Liver (tissue), 9 donors: ENCODE results near the gene MYO16. TPM values are rescaled to one million over a fixed set of nuclear protein-coding genes. Genes with fewer than 3 reads are reported as not detected.

Experiments
- DNase-seq: peaks from one replicate; pipeline ENCODE4 v3.0.0-alpha.2; 2017; ENCODE audit warnings: low spot score
- H3K27ac ChIP-seq, 2 donors: one replicate each; pipeline ENCODE4 v1.7.0; 2013; ENCODE audit warnings: inconsistent platforms in 2 of 2, low read length in 2 of 2, control low read depth in 1 of 2, low read depth in 1 of 2, mild to moderate bottlenecking in 1 of 2
- H3K27me3 ChIP-seq, 4 donors: one replicate each; pipeline versions ENCODE4 v1.6.1 to v1.7.0; 2013; ENCODE audit warnings: low read length in 3 of 4, inconsistent platforms in 1 of 4, mild to moderate bottlenecking in 1 of 4, moderate library complexity in 1 of 4; ENCODE audit not compliant: control insufficient read depth in 4 of 4, insufficient read depth in 4 of 4
- H3K36me3 ChIP-seq, 4 donors: one replicate each; pipeline versions ENCODE4 v1.6.1 to v1.7.0; 2013; ENCODE audit warnings: low read length in 3 of 4, mild to moderate bottlenecking in 3 of 4, low read depth in 1 of 4, moderate library complexity in 1 of 4; ENCODE audit not compliant: control insufficient read depth in 4 of 4, insufficient read depth in 3 of 4
- H3K4me1 ChIP-seq, 4 donors: one replicate each; pipeline versions ENCODE4 v1.6.1 to v1.7.0; 2013; ENCODE audit warnings: low read length in 3 of 4, mild to moderate bottlenecking in 3 of 4, moderate library complexity in 1 of 4; ENCODE audit not compliant: control insufficient read depth in 4 of 4, insufficient read depth in 4 of 4
- H3K4me3 ChIP-seq, 3 donors: one replicate each; pipeline versions ENCODE4 v1.6.1 to v1.7.0; 2013; ENCODE audit warnings: low read length in 3 of 3, control low read depth in 1 of 3, low read depth in 1 of 3, mild to moderate bottlenecking in 1 of 3
- H3K9ac ChIP-seq, 2 donors: one replicate each; pipeline ENCODE4 v1.7.0; 2013; ENCODE audit warnings: low read length in 2 of 2, mild to moderate bottlenecking in 2 of 2, moderate library complexity in 2 of 2, control low read depth in 1 of 2, low read depth in 1 of 2
- H3K9me3 ChIP-seq, 4 donors: one replicate each; pipeline versions ENCODE4 v1.6.1 to v1.7.0; 2013; ENCODE audit warnings: low read length in 3 of 4; ENCODE audit not compliant: control insufficient read depth in 4 of 4
- EGR1 ChIP-seq, 2 donors: IDR thresholded peaks; 2 replicates each; pipeline ENCODE4 v1.6.1; 2016 to 2018; ENCODE audit warnings: antibody characterized with exemption in 2 of 2, low read depth in 2 of 2
- FOXA1 ChIP-seq: IDR thresholded peaks from 2 replicates; pipeline ENCODE4 v1.6.1; 2016; ENCODE audit warnings: antibody characterized with exemption
- FOXA2 ChIP-seq: IDR thresholded peaks from 2 replicates; pipeline ENCODE4 v1.6.1; 2016; ENCODE audit warnings: antibody characterized with exemption
- GABPA ChIP-seq, 2 donors: IDR thresholded peaks in 1 of 2; conservative IDR thresholded peaks in 1 of 2; 2 replicates each; pipeline ENCODE4 v1.6.1; 2016; ENCODE audit warnings: antibody characterized with exemption in 2 of 2, mild to moderate bottlenecking in 1 of 2, moderate library complexity in 1 of 2
- HNF4A ChIP-seq, 2 donors: conservative IDR thresholded peaks; 2 replicates each; pipeline ENCODE4 v1.6.1; 2016; ENCODE audit warnings: antibody characterized with exemption in 2 of 2, mild to moderate bottlenecking in 2 of 2
- HNF4G ChIP-seq: IDR thresholded peaks from 2 replicates; pipeline ENCODE4 v1.6.1; 2016; ENCODE audit warnings: antibody characterized with exemption
- JUND ChIP-seq, 2 donors: IDR thresholded peaks; 2 replicates each; pipeline ENCODE4 v1.6.1; 2016; ENCODE audit warnings: antibody characterized with exemption in 2 of 2
- RAD21 ChIP-seq, 2 donors: IDR thresholded peaks; 2 replicates each; pipeline ENCODE4 v1.6.1; 2016; ENCODE audit warnings: antibody characterized with exemption in 2 of 2, mild to moderate bottlenecking in 2 of 2
- SP1 ChIP-seq: IDR thresholded peaks from 2 replicates; pipeline ENCODE4 v1.6.1; 2018; ENCODE audit warnings: antibody characterized with exemption, mild to moderate bottlenecking
- TAF1 ChIP-seq: conservative IDR thresholded peaks from 2 replicates; pipeline ENCODE4 v1.6.1; 2016; ENCODE audit warnings: antibody characterized with exemption, mild to moderate bottlenecking
- YY1 ChIP-seq: IDR thresholded peaks from 2 replicates; pipeline ENCODE4 v1.6.1; 2016; ENCODE audit warnings: antibody characterized with exemption, mild to moderate bottlenecking
- WGBS: extraction: QIAGEN DNeasy Blood & Tissue Kit; methylation state at CpG from one replicate; pipeline ENCODE4 v1.1.7; 2013; 5-methylcytosine and 5-hydroxymethylcytosine counted together
- polyA plus RNA-seq, 2 donors: library from polyadenylated mRNA; stranded (reverse) in 1 of 2; unstranded in 1 of 2; fragments of 200-250 nt in 1 of 2; fragments of >200 nt in 1 of 2; fragmentation: Nextera tagmentation in 1 of 2; extraction: Ambion mirVana in 1 of 2; gene quantifications; one replicate each; pipeline versions ENCODE4 v1.2.1 to v1.2.3, GENCODE V29; 2013 to 2015
- total RNA-seq, 2 donors: library from RNA; depleted of rRNA; stranded (reverse); fragments of >200 nt; gene quantifications; one replicate each; pipeline ENCODE4 v1.2.3, GENCODE V29; 2014
- TF ChIP-seq, protein P1 (sequence below): IDR thresholded peaks from 2 replicates; pipeline ENCODE4 v1.6.1; 2016; ENCODE audit warnings: antibody characterized with exemption, mild to moderate bottlenecking
- TF ChIP-seq, protein P2 (sequence below): IDR thresholded peaks from 2 replicates; pipeline ENCODE4 v1.6.1; 2016; ENCODE audit warnings: antibody characterized with exemption
- TF ChIP-seq, protein P3 (sequence below): IDR thresholded peaks from 2 replicates; pipeline ENCODE4 v1.6.1; 2016; ENCODE audit warnings: antibody characterized with exemption
- TF ChIP-seq, protein P4 (sequence below): IDR thresholded peaks from 2 replicates; pipeline ENCODE4 v1.6.1; 2016; ENCODE audit warnings: antibody characterized with exemption
- donor health status: healthy.
- donor health status: healthy.
- donor health status: healthy.
- donor health status: healthy.
- donor health status: healthy.

The MYO16 gene
- total and polyA plus RNA-seq, 4 donors: 0.37 to 1.1 (median 0.68) TPM

DNA sequence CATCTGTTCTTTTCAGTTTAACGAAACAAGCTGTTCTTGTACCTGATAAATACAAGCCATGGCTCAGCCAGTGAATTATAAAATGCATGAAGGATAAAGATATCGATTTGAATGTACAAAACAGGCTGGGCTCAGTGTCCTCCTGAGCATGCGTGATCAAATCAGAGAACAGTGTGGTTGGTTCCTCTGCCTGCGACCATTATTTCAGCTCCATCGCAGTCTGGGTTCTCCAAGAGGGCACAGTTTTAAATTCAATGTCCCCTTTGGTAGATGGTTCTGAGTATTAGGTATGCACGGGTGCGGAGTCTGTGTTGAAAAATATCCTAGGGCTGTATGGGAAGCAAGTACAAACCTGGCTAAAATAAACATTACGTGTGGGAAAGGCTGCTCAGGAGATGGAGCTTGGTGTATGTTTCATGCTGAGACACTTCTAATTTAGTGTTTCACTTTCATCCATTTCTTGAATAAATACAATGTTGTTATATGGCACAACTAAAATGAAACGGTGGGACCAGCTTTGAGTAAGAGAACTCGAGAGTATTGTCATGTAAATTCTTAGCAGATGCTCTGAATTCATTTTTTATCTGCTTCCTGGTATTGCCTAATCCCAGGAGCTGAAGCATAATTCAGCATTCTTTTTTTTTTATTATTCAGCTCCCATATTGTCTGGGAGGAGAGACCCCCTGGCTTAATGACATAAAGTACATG, 458.7 kb downstream of the MYO16 start:
- Histone ChIP-seq H3K27ac (no peak overlapping the region), H3K36me3 (no peaks in the 10 kb centered on the region), H3K27me3 (no peaks in the 10 kb centered on the region), H3K9me3 (no peaks in the 10 kb centered on the region), H3K4me3 (no peak overlapping the region), H3K9ac (no peak overlapping the region), H3K4me1 (no peaks in the 10 kb centered on the region)
- WGBS: 89% methylated on average over 10 of the region's 10 CpGs
- no peak for DNase-seq
- TF ChIP-seq RAD21 (IDR thresholded peaks at IDR 0.05) (no peak), FOXA2 (no peak), HNF4G (no peak), SP1 (no peak), EGR1 (IDR thresholded peaks at IDR 0.05; ENCODE audit: low read depth in 2 of 2) (no peak), TAF1 (no peak)
- TF ChIP-seq, protein P1, sequence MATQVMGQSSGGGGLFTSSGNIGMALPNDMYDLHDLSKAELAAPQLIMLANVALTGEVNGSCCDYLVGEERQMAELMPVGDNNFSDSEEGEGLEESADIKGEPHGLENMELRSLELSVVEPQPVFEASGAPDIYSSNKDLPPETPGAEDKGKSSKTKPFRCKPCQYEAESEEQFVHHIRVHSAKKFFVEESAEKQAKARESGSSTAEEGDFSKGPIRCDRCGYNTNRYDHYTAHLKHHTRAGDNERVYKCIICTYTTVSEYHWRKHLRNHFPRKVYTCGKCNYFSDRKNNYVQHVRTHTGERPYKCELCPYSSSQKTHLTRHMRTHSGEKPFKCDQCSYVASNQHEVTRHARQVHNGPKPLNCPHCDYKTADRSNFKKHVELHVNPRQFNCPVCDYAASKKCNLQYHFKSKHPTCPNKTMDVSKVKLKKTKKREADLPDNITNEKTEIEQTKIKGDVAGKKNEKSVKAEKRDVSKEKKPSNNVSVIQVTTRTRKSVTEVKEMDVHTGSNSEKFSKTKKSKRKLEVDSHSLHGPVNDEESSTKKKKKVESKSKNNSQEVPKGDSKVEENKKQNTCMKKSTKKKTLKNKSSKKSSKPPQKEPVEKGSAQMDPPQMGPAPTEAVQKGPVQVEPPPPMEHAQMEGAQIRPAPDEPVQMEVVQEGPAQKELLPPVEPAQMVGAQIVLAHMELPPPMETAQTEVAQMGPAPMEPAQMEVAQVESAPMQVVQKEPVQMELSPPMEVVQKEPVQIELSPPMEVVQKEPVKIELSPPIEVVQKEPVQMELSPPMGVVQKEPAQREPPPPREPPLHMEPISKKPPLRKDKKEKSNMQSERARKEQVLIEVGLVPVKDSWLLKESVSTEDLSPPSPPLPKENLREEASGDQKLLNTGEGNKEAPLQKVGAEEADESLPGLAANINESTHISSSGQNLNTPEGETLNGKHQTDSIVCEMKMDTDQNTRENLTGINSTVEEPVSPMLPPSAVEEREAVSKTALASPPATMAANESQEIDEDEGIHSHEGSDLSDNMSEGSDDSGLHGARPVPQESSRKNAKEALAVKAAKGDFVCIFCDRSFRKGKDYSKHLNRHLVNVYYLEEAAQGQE: no peak

DNA sequence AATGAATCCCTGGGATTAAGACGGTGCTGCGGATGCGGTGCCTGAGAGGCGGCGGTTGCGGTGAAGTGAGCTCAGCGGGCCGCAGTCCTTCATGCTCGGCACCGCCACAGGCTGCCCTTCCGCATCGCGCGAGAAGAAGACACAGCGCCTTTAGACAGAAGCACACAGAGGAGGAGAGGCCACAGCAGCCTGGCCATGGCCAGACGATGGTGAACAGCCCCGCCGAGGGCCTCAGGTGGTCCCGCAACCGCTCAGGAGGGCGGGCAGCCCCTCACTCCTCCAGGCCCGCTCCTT, 459.2 kb downstream of the MYO16 start:
- TF ChIP-seq, protein P2, sequence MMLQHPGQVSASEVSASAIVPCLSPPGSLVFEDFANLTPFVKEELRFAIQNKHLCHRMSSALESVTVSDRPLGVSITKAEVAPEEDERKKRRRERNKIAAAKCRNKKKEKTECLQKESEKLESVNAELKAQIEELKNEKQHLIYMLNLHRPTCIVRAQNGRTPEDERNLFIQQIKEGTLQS: no peak
- TF ChIP-seq YY1: no peak
- TF ChIP-seq TAF1: no peak
- no peak for TF ChIP-seq FOXA2
- Histone ChIP-seq H3K4me3 (no peak overlapping the region), H3K4me1 (no peaks in the 10 kb centered on the region), H3K9me3 (no peaks in the 10 kb centered on the region), H3K36me3 (no peaks in the 10 kb centered on the region), H3K9ac (no peak overlapping the region), H3K27me3 (no peaks in the 10 kb centered on the region), H3K27ac (no peak overlapping the region)
- DNase-seq: no peak
- 94% methylated on average over 22 of the region's 22 CpGs for WGBS

DNA sequence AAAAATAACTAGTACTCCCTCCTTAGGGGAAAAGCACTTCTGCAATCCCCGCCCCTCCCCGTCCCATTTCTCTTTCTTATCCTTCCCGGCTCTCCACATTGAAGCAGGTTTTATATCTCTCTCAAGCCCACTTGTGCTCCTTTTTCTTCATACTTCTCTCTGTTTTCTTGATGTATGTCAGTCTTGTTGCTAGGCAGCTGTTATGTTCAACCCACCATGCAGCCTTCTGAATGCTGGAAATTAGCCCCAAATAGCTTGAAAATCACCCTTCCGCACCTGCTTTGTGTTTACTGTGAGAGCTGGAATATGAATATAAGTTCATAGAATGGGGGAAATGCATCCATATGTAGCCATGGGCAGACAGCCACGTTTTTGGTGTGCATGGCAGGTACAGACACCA, 461.4 kb downstream of the MYO16 start:
- Histone ChIP-seq H3K9me3 (no peaks in the 10 kb centered on the region), H3K27me3 (no peaks in the 10 kb centered on the region), H3K9ac (no peak overlapping the region), H3K27ac (no peak overlapping the region), H3K4me1 (no peaks in the 10 kb centered on the region), H3K4me3 (no peak overlapping the region), H3K36me3 (no peaks in the 10 kb centered on the region)
- DNase-seq: no peak
- TF ChIP-seq, protein P3, sequence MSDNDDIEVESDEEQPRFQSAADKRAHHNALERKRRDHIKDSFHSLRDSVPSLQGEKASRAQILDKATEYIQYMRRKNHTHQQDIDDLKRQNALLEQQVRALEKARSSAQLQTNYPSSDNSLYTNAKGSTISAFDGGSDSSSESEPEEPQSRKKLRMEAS: no peak
- TF ChIP-seq HNF4G (no peak), YY1 (no peak), EGR1 (IDR thresholded peaks at IDR 0.05; ENCODE audit: low read depth in 2 of 2) (no peak), HNF4A (conservative IDR thresholded peaks at IDR 0.05) (no peak), FOXA1 (no peak), JUND (IDR thresholded peaks at IDR 0.05) (no peak), TAF1 (no peak), GABPA (IDR thresholded peaks at IDR 0.05 in 1 of 2, conservative IDR thresholded peaks at IDR 0.05 in 1 of 2) (no peak)
- TF ChIP-seq, protein P4, sequence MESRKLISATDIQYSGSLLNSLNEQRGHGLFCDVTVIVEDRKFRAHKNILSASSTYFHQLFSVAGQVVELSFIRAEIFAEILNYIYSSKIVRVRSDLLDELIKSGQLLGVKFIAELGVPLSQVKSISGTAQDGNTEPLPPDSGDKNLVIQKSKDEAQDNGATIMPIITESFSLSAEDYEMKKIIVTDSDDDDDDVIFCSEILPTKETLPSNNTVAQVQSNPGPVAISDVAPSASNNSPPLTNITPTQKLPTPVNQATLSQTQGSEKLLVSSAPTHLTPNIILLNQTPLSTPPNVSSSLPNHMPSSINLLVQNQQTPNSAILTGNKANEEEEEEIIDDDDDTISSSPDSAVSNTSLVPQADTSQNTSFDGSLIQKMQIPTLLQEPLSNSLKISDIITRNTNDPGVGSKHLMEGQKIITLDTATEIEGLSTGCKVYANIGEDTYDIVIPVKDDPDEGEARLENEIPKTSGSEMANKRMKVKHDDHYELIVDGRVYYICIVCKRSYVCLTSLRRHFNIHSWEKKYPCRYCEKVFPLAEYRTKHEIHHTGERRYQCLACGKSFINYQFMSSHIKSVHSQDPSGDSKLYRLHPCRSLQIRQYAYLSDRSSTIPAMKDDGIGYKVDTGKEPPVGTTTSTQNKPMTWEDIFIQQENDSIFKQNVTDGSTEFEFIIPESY: no peak
- TF ChIP-seq, protein P1: no peak
- TF ChIP-seq, protein P2: no peak
- 81% methylated on average over 5 of the region's 5 CpGs for WGBS
